ENCODE measurements around the gene VMO1.
A peak's percentile ranks its signal among the peaks of the same experiment; 100 is the strongest.
"Not testable (repeated sequence)": the region's sequence is repeated elsewhere in the genome, so short reads cannot be mapped to it uniquely, and the experiment has no call there.

VMO1 gene

GRCh38 chr17:4786106-4786511 lies at the start of gene VMO1:
VMO1 (minus strand) TSS chr17:4786364; CDS start chr17:4786352, 12 bp downstream.
- DNase-seq: no peak

GRCh38 chr17:4834681-4835020 lies 48.5 kb upstream of the VMO1 start:
- no peak for DNase-seq

GRCh38 chr17:4833941-4834680 lies 47.9 kb upstream of the VMO1 start:
- no peak for DNase-seq

- DNase-seq: peak; percentile 88
Observed at GRCh38 chr17:4833178-4833940, 47.2 kb upstream of the VMO1 start, which contains the start of gene MINK1. MINK1 (plus strand) TSS chr17:4833340; CDS start chr17:4833584, 244 bp downstream.

- not testable (repeated sequence) for DNase-seq
Observed at GRCh38 chr17:4832829-4833177, 46.6 kb upstream of the VMO1 start.

- no peak for DNase-seq
Observed at GRCh38 chr17:4827399-4827798, 41.2 kb upstream of the VMO1 start.

GRCh38 chr17:4823373-4824089 lies 37.4 kb upstream of the VMO1 start:
- DNase-seq: no peak

- no peak for DNase-seq
Observed at GRCh38 chr17:4822835-4823234, 36.7 kb upstream of the VMO1 start.

GRCh38 chr17:4818276-4818675 lies 32.1 kb upstream of the VMO1 start:
- no peak for DNase-seq

- no peak for DNase-seq
Observed at GRCh38 chr17:4816826-4817225, 30.7 kb upstream of the VMO1 start.

GRCh38 chr17:4815043-4815675 lies 29.0 kb upstream of the VMO1 start:
- no peak for DNase-seq

GRCh38 chr17:4812690-4813089 lies 26.5 kb upstream of the VMO1 start:
- DNase-seq: no peak

- DNase-seq: no peak
Observed at GRCh38 chr17:4811471-4811870, 25.3 kb upstream of the VMO1 start.

- no peak for DNase-seq
Observed at GRCh38 chr17:4810696-4811290, 24.6 kb upstream of the VMO1 start.

- no peak for DNase-seq
Observed at GRCh38 chr17:4808378-4808767, 22.2 kb upstream of the VMO1 start.

- no peak for DNase-seq
Observed at GRCh38 chr17:4807605-4808377, 21.6 kb upstream of the VMO1 start.

GRCh38 chr17:4806777-4807604 lies 20.8 kb upstream of the VMO1 start, which contains the start of gene PLD2:
PLD2 (plus strand) TSS chr17:4807152; CDS start chr17:4807773, 621 bp downstream.
- peak; percentile 83 for DNase-seq

GRCh38 chr17:4806456-4806776 lies 20.3 kb upstream of the VMO1 start:
- no peak for DNase-seq

- DNase-seq: no peak
Observed at GRCh38 chr17:4802228-4802627, 16.1 kb upstream of the VMO1 start, which contains the start of gene C17orf114. C17orf114 (minus strand) TSS chr17:4802328.

GRCh38 chr17:4800462-4801196 lies 14.5 kb upstream of the VMO1 start:
- DNase-seq: no peak

Measured in activated gamma-delta T cell treated with Interleukin-2 at 50 U/mL for 16 hours (primary cell).